K562 (cell line): Measurements from ENCODE around the gene KRT35. TPM values are rescaled to one million over a fixed set of nuclear protein-coding genes. Genes with fewer than 3 reads are reported as not detected.

ENCODE experiments used
- ATAC-seq: fragments of 200-7000 bp; cut with Tn5 transposase; 3 replicates; pipeline ENCODE4 v1.9.1; 2020; ENCODE audit warnings: moderate library complexity
- BruUV-seq: library from RNA; stranded (reverse); fragments of 400-500 nt; replicated peaks from 2 replicates; lab custom pipeline; 2021; lab: Mats Ljungman, UMichigan
- CTCF ChIA-PET: fragments of 300-600 bp; formaldehyde crosslinking; extraction: SDS; loops from one replicate; lab custom pipeline; 2021; ENCODE audit warnings: low intra/inter-chr PET ratio; lab: Yijun Ruan, JAX
- POLR2A ChIA-PET: fragments of 300-600, 350-650 bp; sonication (Branson Sonifier 250); formaldehyde crosslinking; extraction: SDS; loops from one replicate; lab custom pipeline; 2021; ENCODE audit warnings: antibody characterized with exemption, inconsistent platforms; lab: Yijun Ruan, JAX
- DNase-seq, 4 experiments: peaks; one replicate each; pipeline versions ENCODE4 v3.0.0 to v3.0.0-alpha.2; 2011 to 2018; ENCODE audit warnings: low spot score in 3 of 4, mixed read lengths in 3 of 4; ENCODE audit errors: extremely low read depth in 1 of 4
- FAIRE-seq: peaks from 2 replicates; lab custom pipeline; 2011; peaks lifted over from hg19 to GRCh38; lab: Jason Lieb, UNC
- H2AFZ ChIP-seq: 2 replicates; pipeline ENCODE4 v1.6.0; 2011; ENCODE audit warnings: low read depth, low read length, control low read depth, inconsistent platforms
- H3K27ac ChIP-seq: fragments of 200-600 bp; 3 replicates; pipeline ENCODE4 v1.8.0; 2011; ENCODE audit warnings: low read depth, mild to moderate bottlenecking, control low read depth, inconsistent platforms, low read length, moderate library complexity, mixed read lengths; ENCODE audit errors: extremely low read depth
- H3K27me3 ChIP-seq, 2 experiments: fragments of 300-600 bp in 1 of 2; 2 replicates in 1 of 2; 3 replicates in 1 of 2; pipeline versions ENCODE4 v1.6.0 to v1.8.0; 2011; ENCODE audit warnings: inconsistent platforms in 2 of 2, low read length in 2 of 2, mild to moderate bottlenecking in 1 of 2, mixed read lengths in 1 of 2, moderate library complexity in 1 of 2; ENCODE audit not compliant: control insufficient read depth in 2 of 2, insufficient read depth in 2 of 2
- H3K36me3 ChIP-seq: fragments of 300-600 bp; 3 replicates; pipeline ENCODE4 v1.8.0; 2011; ENCODE audit warnings: mild to moderate bottlenecking, low read length, inconsistent platforms; ENCODE audit not compliant: control insufficient read depth, insufficient read depth
- H3K4me1 ChIP-seq, 2 experiments: fragments of 200-600 bp in 1 of 2; replicated peaks in 1 of 2; 2 replicates in 1 of 2; 3 replicates in 1 of 2; pipeline versions ENCODE4 v1.5.1 to v1.8.0; 2011; ENCODE audit warnings: inconsistent platforms in 2 of 2, low read length in 2 of 2, mild to moderate bottlenecking in 1 of 2, mixed read lengths in 1 of 2, moderate library complexity in 1 of 2; ENCODE audit not compliant: control insufficient read depth in 2 of 2, insufficient read depth in 2 of 2
- H3K4me2 ChIP-seq: 2 replicates; pipeline ENCODE4 v1.6.1; 2011; ENCODE audit warnings: low read length, control low read depth, inconsistent platforms, mixed read lengths; ENCODE audit not compliant: insufficient read depth
- H3K4me3 ChIP-seq: fragments of 200-600 bp; sonication (generic), shearing (Covaris generic); 2 replicates; pipeline ENCODE4 v1.5.1; 2016; ENCODE audit warnings: control low read depth, inconsistent platforms
- H3K79me2 ChIP-seq: fragments of 200-600 bp; 3 replicates; pipeline ENCODE4 v1.8.0; 2011; ENCODE audit warnings: low read length, inconsistent platforms; ENCODE audit not compliant: control insufficient read depth, insufficient read depth
- H3K9ac ChIP-seq, 2 experiments: 2 replicates each; pipeline versions ENCODE4 v1.6.0 to v1.6.1; 2011; ENCODE audit warnings: low read depth in 2 of 2, low read length in 2 of 2, control low read depth in 1 of 2, inconsistent platforms in 1 of 2, mild to moderate bottlenecking in 1 of 2, mixed read lengths in 1 of 2; ENCODE audit not compliant: insufficient read depth in 1 of 2
- H3K9me1 ChIP-seq: one replicate; pipeline ENCODE4 v1.6.0; 2011; ENCODE audit warnings: inconsistent platforms, mild to moderate bottlenecking, low read length, moderate library complexity; ENCODE audit not compliant: control insufficient read depth, insufficient read depth
- H3K9me3 ChIP-seq: replicated peaks from 2 replicates; pipeline ENCODE4 v1.5.1; 2011; ENCODE audit warnings: low read depth, low read length, inconsistent platforms; ENCODE audit not compliant: control insufficient read depth, insufficient read depth
- H4K20me1 ChIP-seq: replicated peaks from 2 replicates; pipeline ENCODE4 v1.6.1; 2011; ENCODE audit warnings: low read length, inconsistent platforms, mixed read lengths; ENCODE audit not compliant: control insufficient read depth, insufficient read depth
- MBD2 ChIP-seq: sonication (generic); IDR thresholded peaks from 2 replicates; pipeline ENCODE4 v1.6.1; 2016; ENCODE audit warnings: low read depth, borderline replicate concordance
- PML ChIP-seq: IDR thresholded peaks from 2 replicates; pipeline ENCODE4 v1.6.1; 2012; ENCODE audit warnings: low read length, inconsistent platforms
- SMARCA5 ChIP-seq: fragments of 450-650 bp; IDR thresholded peaks from 2 replicates; pipeline ENCODE4 v1.6.1; 2016
- ZNF395 ChIP-seq: fragments of 200-800 bp; sonication (Bioruptor generic); IDR thresholded peaks from 2 replicates; pipeline ENCODE4 v1.6.1; 2017; ENCODE audit warnings: missing genetic modification characterization, missing compliant biosample characterization
- WGBS: fragments of 100-300 bp; shearing (Covaris generic); methylation state at CpG from one replicate; pipeline ENCODE4 v1.1.6; 2016; ENCODE audit warnings: low coverage, mixed read lengths; ENCODE audit not compliant: insufficient coverage; ENCODE audit errors: missing lambda C conversion rate; 5-methylcytosine and 5-hydroxymethylcytosine counted together
- in situ Hi-C: fragments of 300-500 bp; cut with MboI; formaldehyde crosslinking; loops from 4 replicates; pipeline ENCODE4 v1.15.0; 2018; ENCODE audit warnings: inconsistent platforms, mixed read lengths
- intact Hi-C: fragments of 100-400 bp; cut with micrococcal nuclease; formaldehyde crosslinking; loops from 2 replicates; pipeline ENCODE4 v1.14.2; 2022
- polyA plus RNA-seq, 8 experiments: library from polyadenylated mRNA; depleted of rRNA in 4 of 8; stranded (reverse) in 5 of 8; unstranded in 3 of 8; fragments of >200 nt; fragmentation: Nextera tagmentation in 2 of 8; fragmentation: Illumina TruSeq in 1 of 8; extraction: Ambion mirVana in 2 of 8; extraction: Trizol in 1 of 8; gene quantifications; 2 replicates each; pipeline versions ENCODE4 v1.2.1 to v1.2.3, GENCODE V29; 2011 to 2014; ENCODE audit warnings: inconsistent platforms in 1 of 8, missing spikeins in 1 of 8
- total RNA-seq, 7 experiments: library from RNA; depleted of rRNA in 6 of 7; stranded (reverse); fragments of >200 nt in 6 of 7; fragmentation: Illumina TruSeq in 2 of 7; extraction: Trizol in 2 of 7; gene quantifications; 2 replicates each; pipeline versions ENCODE4 v1.2.1 to v1.2.3, GENCODE V29; 2011 to 2021; ENCODE audit warnings: low replicate concordance in 1 of 7
- TF ChIP-seq, protein P1 (sequence below): fragments of 450-650 bp; IDR thresholded peaks from 2 replicates; pipeline ENCODE4 v1.6.1; 2017; ENCODE audit warnings: antibody characterized with exemption, mild to moderate bottlenecking

Gene KRT35
- total and polyA plus RNA-seq, 9 of the 15 experiments (the other 6 are each of a cell fraction or from before 2014, with no cell fraction given), result not detected

- peak; percentile 83; the same call in 1 of the 2 replicates for TF ChIP-seq ZNF395 (CRISPR knock-in tag)
Measured at GRCh38 chr17:41529491-41529915, 48.6 kb upstream of the KRT35 start (continued).

DNA sequence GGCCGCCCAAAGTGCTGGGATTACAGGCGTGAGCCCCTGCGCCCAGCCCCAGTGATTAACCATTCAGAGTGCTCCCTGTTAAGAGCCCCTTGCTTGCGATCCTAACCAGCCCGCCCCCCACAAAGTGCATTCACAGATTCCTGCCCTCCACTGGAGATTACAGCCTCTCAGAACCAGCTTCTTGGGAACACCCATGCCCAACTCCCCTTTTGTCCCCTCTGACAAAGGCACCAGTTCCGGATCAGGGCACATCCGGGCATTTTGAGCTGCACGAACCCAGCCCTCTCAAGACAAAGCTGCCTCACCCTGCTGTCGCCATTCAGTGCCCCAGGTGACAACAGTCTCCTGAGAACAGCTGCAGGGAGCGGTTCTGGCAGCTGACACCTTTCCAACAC is 48.0 kb upstream of the KRT35 start:
- no peak overlapping the region for H3K4me3 ChIP-seq
- TF ChIP-seq MBD2 (0 out of 2 replicates have a peak, but pooled peaks have one; percentile 1), SMARCA5 (0 out of 2 replicates have a peak, but pooled peaks have one; percentile 0), PML (no peak)
- TF ChIP-seq, protein P1, sequence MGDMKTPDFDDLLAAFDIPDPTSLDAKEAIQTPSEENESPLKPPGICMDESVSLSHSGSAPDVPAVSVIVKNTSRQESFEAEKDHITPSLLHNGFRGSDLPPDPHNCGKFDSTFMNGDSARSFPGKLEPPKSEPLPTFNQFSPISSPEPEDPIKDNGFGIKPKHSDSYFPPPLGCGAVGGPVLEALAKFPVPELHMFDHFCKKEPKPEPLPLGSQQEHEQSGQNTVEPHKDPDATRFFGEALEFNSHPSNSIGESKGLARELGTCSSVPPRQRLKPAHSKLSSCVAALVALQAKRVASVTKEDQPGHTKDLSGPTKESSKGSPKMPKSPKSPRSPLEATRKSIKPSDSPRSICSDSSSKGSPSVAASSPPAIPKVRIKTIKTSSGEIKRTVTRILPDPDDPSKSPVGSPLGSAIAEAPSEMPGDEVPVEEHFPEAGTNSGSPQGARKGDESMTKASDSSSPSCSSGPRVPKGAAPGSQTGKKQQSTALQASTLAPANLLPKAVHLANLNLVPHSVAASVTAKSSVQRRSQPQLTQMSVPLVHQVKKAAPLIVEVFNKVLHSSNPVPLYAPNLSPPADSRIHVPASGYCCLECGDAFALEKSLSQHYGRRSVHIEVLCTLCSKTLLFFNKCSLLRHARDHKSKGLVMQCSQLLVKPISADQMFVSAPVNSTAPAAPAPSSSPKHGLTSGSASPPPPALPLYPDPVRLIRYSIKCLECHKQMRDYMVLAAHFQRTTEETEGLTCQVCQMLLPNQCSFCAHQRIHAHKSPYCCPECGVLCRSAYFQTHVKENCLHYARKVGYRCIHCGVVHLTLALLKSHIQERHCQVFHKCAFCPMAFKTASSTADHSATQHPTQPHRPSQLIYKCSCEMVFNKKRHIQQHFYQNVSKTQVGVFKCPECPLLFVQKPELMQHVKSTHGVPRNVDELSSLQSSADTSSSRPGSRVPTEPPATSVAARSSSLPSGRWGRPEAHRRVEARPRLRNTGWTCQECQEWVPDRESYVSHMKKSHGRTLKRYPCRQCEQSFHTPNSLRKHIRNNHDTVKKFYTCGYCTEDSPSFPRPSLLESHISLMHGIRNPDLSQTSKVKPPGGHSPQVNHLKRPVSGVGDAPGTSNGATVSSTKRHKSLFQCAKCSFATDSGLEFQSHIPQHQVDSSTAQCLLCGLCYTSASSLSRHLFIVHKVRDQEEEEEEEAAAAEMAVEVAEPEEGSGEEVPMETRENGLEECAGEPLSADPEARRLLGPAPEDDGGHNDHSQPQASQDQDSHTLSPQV, result no peak
- FAIRE-seq (no peak), DNase-seq (no peak), ATAC-seq (no peak)
- peak overlapping the region; percentile 87 for H3K4me2 ChIP-seq
- BruUV-seq, result no TSS peak
- H3K27ac ChIP-seq, result peak overlapping the region; percentile 94
- H3K79me2 ChIP-seq, result peaks cover 32% of the 10 kb centered on the region
- CTCF ChIA-PET, result interaction anchor here (0.6 kb wide), 1 partner anchor 174 kb away, joined by 3 read pairs; no protein-coding TSS in a partner anchor
- no peaks in the 10 kb centered on the region for H3K9me3 ChIP-seq
- WGBS, result 42% methylated on average over 9 of the region's 10 CpGs
- peaks cover 20% of the 10 kb centered on the region; the same call in 1 of the 3 replicates for H3K36me3 ChIP-seq
- H4K20me1 ChIP-seq, result no peaks in the 10 kb centered on the region; the same call in 1 of the 2 replicates
- H3K4me1 ChIP-seq, result peaks cover 45 to 70% of the 10 kb centered on the region in 2 experiments
- H3K9ac ChIP-seq, result peak overlapping the region; percentile 62 to 86
- no peaks in the 10 kb centered on the region for H3K27me3 ChIP-seq
- POLR2A ChIA-PET, result interaction anchor here (0.7 to 4.3 kb wide), 7 partner anchors 8 to 711 kb away, joined by 3 to 23 read pairs (median 7); partner anchors contain the start of genes EIF1 and KRT15
- in situ Hi-C loops, result no loop called here
- intact Hi-C loops, result no loop called here
- no peaks in the 10 kb centered on the region for H3K9me1 ChIP-seq
- H2AFZ ChIP-seq, result peak overlapping the region; percentile 80; the same call in 1 of the 2 replicates
